Kidney (tissue), 14 donors: ENCODE measurements around the gene ARHGAP44. TPM values are rescaled to one million over a fixed set of nuclear protein-coding genes. Genes with fewer than 3 reads are reported as not detected.

Source experiments
- DNase-seq, 5 donors: peaks; one replicate each; pipeline ENCODE4 v3.0.0-alpha.2; 2013 to 2020
- FAIRE-seq: peaks from 2 replicates; lab custom pipeline; 2012; peaks lifted over from hg19 to GRCh38; lab: Jason Lieb, UNC
- H3K27ac ChIP-seq, 2 donors: one replicate each; pipeline ENCODE4 v1.7.0; 2013; ENCODE audit warnings: low read depth in 2 of 2, low read length in 2 of 2, inconsistent platforms in 1 of 2
- H3K27me3 ChIP-seq: one replicate; pipeline ENCODE4 v1.7.1; 2013; ENCODE audit warnings: low read length, inconsistent platforms; ENCODE audit not compliant: control insufficient read depth, insufficient read depth
- H3K36me3 ChIP-seq, 3 donors: one replicate each; pipeline versions ENCODE4 v1.7.0 to v1.7.1; 2013; ENCODE audit warnings: low read length in 3 of 3, control low read depth in 1 of 3, inconsistent platforms in 1 of 3; ENCODE audit not compliant: insufficient read depth in 3 of 3, control insufficient read depth in 2 of 3
- H3K4me1 ChIP-seq, 3 donors: one replicate each; pipeline versions ENCODE4 v1.7.0 to v1.7.1; 2013; ENCODE audit warnings: low read length in 3 of 3, inconsistent platforms in 1 of 3, low read depth in 1 of 3; ENCODE audit not compliant: control insufficient read depth in 2 of 3, insufficient read depth in 2 of 3
- H3K4me3 ChIP-seq, 3 donors: one replicate each; pipeline versions ENCODE4 v1.7.0 to v1.8.1; 2013; ENCODE audit warnings: low read length in 3 of 3, control low read depth in 1 of 3, inconsistent platforms in 1 of 3
- H3K9ac ChIP-seq, 3 donors: one replicate each; pipeline versions ENCODE4 v1.7.0 to v1.7.1; 2013; ENCODE audit warnings: low read length in 3 of 3, control low read depth in 1 of 3, inconsistent platforms in 1 of 3
- H3K9me3 ChIP-seq, 3 donors: one replicate each; pipeline versions ENCODE4 v1.7.0 to v1.7.1; 2013; ENCODE audit warnings: low read length in 3 of 3, control low read depth in 1 of 3, inconsistent platforms in 1 of 3; ENCODE audit not compliant: control insufficient read depth in 2 of 3, insufficient read depth in 1 of 3
- intact Hi-C: fragments of 100-400 bp; cut with DNase I; formaldehyde crosslinking; loops from one replicate; pipeline ENCODE4 v1.11.1; 2022
- polyA plus RNA-seq: library from polyadenylated mRNA; stranded (reverse); fragments of 350-450 nt; fragmentation: Illumina TruSeq; extraction: RNeasy Lipid Tissue Mini Kit (QIAGEN cat#74804); gene quantifications from one replicate; pipeline ENCODE4 v1.2.3, GENCODE V29; 2014; ENCODE audit warnings: low read depth, low replicate concordance; ENCODE audit not compliant: insufficient read depth
- total RNA-seq: library from RNA; stranded (reverse); fragmentation: NEBNext Ultra II Directional; extraction: Animal tissue kit (Norgen Biotek cat#: 25700); gene quantifications from one replicate; pipeline ENCODE4 v1.2.1, GENCODE V29; 2021
- TF ChIP-seq, protein P1 (sequence below): IDR thresholded peaks from 3 replicates; pipeline ENCODE4 v1.5.1; 2012; ENCODE audit warnings: mild to moderate bottlenecking, moderate library complexity, borderline replicate concordance; ENCODE audit not compliant: insufficient read depth; ENCODE audit errors: extremely low read depth
- donor health status: control.
- donor health status: control.
- donor health status: control.
- donor health status: control.
- donor health status: control.
- donor health status: DM: yes; HTN: yes; CAD: no.
- donor health status: Normal renal cell carcinoma (clear cell type).

The ARHGAP44 gene
- total and polyA plus RNA-seq, 2 donors from 2014 or later, result 3.7 to 8.4 TPM

DNA sequence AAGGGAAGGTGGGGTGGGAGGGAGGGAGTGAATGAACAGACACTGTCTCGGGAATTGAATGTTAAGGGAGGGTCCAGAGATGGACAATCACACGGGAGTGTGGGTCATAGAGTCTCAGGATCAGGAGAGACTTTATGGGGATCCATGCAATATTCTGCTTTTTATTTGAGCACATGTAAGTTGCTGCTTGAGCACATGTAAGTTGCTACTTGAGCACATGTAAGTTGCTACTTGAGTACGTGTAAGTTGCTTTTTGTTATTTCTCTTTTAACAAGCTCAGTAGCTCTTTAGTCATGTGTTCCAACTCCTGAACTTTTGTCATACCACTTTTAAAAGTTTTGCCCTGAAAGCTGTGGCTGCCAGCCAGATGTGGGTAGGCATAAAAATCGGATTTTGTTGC lies 110.3 kb downstream of the ARHGAP44 start:
- DNase-seq, result no peak
- intact Hi-C loops, result no loop called here
- TF ChIP-seq, protein P1, sequence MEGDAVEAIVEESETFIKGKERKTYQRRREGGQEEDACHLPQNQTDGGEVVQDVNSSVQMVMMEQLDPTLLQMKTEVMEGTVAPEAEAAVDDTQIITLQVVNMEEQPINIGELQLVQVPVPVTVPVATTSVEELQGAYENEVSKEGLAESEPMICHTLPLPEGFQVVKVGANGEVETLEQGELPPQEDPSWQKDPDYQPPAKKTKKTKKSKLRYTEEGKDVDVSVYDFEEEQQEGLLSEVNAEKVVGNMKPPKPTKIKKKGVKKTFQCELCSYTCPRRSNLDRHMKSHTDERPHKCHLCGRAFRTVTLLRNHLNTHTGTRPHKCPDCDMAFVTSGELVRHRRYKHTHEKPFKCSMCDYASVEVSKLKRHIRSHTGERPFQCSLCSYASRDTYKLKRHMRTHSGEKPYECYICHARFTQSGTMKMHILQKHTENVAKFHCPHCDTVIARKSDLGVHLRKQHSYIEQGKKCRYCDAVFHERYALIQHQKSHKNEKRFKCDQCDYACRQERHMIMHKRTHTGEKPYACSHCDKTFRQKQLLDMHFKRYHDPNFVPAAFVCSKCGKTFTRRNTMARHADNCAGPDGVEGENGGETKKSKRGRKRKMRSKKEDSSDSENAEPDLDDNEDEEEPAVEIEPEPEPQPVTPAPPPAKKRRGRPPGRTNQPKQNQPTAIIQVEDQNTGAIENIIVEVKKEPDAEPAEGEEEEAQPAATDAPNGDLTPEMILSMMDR, result no peak
- no peak overlapping the region for H3K4me3 ChIP-seq
- no peaks in the 10 kb centered on the region for H3K4me1 ChIP-seq
- FAIRE-seq, result no peak
- H3K27ac ChIP-seq, result no peak overlapping the region
- no peaks in the 10 kb centered on the region for H3K36me3 ChIP-seq
- no peak overlapping the region for H3K9ac ChIP-seq
- no peaks in the 10 kb centered on the region for H3K27me3 ChIP-seq
- H3K9me3 ChIP-seq, result no peaks in the 10 kb centered on the region

DNA sequence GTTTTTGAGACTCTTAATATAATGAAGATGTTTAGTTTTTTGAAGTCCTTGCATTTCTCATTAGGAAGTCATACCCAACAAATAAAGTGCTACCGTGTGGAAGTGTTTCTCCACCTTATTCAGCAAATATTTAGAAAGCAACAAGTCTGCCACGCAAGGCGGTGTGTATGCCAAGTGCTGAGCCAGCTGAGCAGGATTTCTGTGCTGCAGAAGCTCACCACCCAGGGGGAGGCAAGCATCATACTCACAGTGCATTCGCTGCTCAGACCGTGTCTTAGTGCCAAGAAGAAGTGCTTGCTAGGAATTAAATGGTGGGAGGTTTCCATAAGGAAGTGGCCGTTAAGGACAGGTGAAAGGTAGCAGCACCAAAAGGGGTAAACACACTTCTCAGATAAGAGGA lies 111.2 kb downstream of the ARHGAP44 start:
- no peaks in the 10 kb centered on the region for H3K27me3 ChIP-seq
- no peaks in the 10 kb centered on the region for H3K4me1 ChIP-seq
- H3K36me3 ChIP-seq, result no peaks in the 10 kb centered on the region
- no peak for FAIRE-seq
- no peak overlapping the region for H3K4me3 ChIP-seq
- DNase-seq, result no peak
- H3K9ac ChIP-seq, result no peak overlapping the region
- H3K9me3 ChIP-seq, result no peaks in the 10 kb centered on the region
- TF ChIP-seq, protein P1, result no peak
- intact Hi-C loops, result no loop called here
- H3K27ac ChIP-seq, result no peak overlapping the region

DNA sequence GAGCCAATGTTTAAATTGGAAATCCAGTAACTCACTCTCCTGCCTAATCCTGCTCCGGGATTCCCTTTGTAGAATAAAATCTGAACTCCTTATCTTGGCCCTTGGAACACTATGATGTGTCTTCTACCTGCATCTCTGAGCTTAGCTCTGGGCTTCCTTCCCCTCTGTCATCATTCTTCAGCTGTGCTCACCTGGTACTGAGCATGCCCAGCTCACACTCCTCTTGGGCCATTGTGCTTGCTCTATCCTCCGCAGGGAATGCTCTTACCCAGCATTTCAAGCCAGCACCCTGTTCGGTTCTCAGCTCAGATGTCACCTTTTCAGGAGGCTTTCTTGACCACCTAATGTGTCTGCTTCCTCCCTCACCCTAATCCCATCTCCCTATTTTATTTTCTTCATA lies 112.7 kb downstream of the ARHGAP44 start:
- no peaks in the 10 kb centered on the region for H3K36me3 ChIP-seq
- DNase-seq, result no peak
- H3K9me3 ChIP-seq, result no peaks in the 10 kb centered on the region
- no peak overlapping the region for H3K4me3 ChIP-seq
- H3K4me1 ChIP-seq, result no peaks in the 10 kb centered on the region
- TF ChIP-seq, protein P1, result no peak
- FAIRE-seq, result no peak
- no peak overlapping the region for H3K9ac ChIP-seq
- no peak overlapping the region for H3K27ac ChIP-seq
- no peaks in the 10 kb centered on the region for H3K27me3 ChIP-seq
- intact Hi-C loops, result no loop called here

DNA sequence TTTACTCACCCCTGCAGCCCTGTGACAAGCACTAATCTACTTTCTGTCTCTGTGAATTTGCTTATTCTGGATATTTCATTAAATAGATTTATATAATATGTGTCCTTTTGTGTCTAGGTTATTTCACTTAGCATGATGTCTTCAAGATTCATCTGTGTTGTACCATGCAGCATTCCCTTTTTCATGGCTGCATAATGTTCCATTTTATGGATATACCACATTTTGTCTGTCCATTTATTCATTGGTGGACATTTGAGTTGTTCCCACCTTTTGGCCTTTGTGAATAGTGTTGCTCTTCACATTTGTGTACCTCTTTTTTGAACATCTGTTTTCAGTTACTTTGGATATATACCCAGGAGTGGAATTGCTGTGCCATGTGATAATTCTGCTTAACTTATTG lies 118.2 kb downstream of the ARHGAP44 start:
- H3K4me3 ChIP-seq, result no peak overlapping the region
- H3K27me3 ChIP-seq, result no peaks in the 10 kb centered on the region
- H3K9me3 ChIP-seq, result peaks cover 0 to 7% (median 0%) of the 10 kb centered on the region in 3 donors
- no peak overlapping the region for H3K27ac ChIP-seq
- no peaks in the 10 kb centered on the region for H3K36me3 ChIP-seq
- intact Hi-C loops, result no loop called here
- DNase-seq, result no peak
- TF ChIP-seq, protein P1, result no peak
- no peak for FAIRE-seq
- no peak overlapping the region for H3K9ac ChIP-seq
- no peaks in the 10 kb centered on the region for H3K4me1 ChIP-seq
